ENCODE measurements around the gene C1orf35. TPM values are rescaled to one million over a fixed set of nuclear protein-coding genes. Genes with fewer than 3 reads are reported as not detected.
A peak's percentile ranks its signal among the peaks of the same experiment; 100 is the strongest.

The C1orf35 gene
- total RNA-seq, 1 donor = 5.4 TPM

DNA sequence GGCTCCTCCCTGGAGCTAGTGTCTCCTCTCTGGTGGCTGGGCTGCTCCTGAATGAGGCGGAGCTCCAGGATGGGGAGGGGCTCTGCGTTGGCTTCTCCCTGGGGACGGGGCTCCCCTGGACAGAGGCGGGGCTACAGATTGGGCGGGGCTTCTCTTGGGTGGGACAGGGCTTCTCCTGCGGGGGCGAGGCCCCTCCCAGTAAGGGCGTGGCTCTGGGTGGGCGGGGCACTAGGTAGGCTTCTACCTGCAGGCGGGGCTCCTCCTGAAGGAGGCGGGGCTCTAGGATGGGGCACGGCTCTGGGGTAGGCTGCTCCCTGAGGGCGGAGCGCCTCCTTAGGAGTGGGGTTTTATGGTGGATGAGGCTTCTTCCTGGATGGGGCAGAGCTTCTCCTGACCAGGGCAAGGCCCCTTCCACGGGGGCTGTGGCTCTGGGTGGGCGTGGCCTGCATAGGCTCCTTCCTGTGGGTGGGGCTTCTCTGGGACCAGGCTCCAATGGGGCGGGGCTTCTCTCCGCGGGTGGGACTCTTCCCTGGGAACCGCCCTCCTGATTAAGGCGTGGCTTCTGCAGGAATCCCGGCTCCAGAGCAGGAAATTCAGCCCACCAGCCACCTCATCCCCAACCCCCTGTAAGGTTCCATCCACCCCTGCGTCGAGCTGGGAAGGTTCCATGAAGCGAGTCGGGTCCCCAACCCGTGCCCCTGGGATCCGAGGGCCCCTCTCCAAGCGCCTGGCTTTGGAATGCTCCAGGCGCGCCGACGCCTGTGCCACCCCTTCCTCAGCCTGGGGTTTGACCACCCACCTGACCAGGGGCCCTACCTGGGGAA lies 43.3 kb downstream of the C1orf35 start:
- DNase-seq (ENCODE audit: insufficient read length, low spot score, missing footprints) = peak; percentile 82
- TF ChIP-seq CTCF (IDR thresholded peaks at IDR 0.05; ENCODE audit: extremely low read depth, low read depth, low read length) = no peak
- peaks cover 56% of the 10 kb centered on the region for H3K27me3 ChIP-seq (ENCODE audit: insufficient read depth, low read length)
- no peaks in the 10 kb centered on the region for H3K79me2 ChIP-seq (ENCODE audit: insufficient read depth, low read length)
- H2AFZ ChIP-seq (ENCODE audit: low read length) = no peak overlapping the region
- no peak overlapping the region for H3K4me3 ChIP-seq (ENCODE audit: insufficient read depth, low read length)
- no peaks in the 10 kb centered on the region for H3K9me3 ChIP-seq (ENCODE audit: low read depth, low read length)
- no peak overlapping the region for H3K4me2 ChIP-seq (ENCODE audit: insufficient read depth, low read length)
- H3K4me1 ChIP-seq (ENCODE audit: insufficient read depth, low read length) = no peaks in the 10 kb centered on the region
- H3K36me3 ChIP-seq (ENCODE audit: insufficient read depth, low read length) = no peaks in the 10 kb centered on the region
- H4K20me1 ChIP-seq (ENCODE audit: insufficient read depth, low read length) = no peaks in the 10 kb centered on the region
- no peak overlapping the region for H3K27ac ChIP-seq (ENCODE audit: low read depth, low read length)

DNA sequence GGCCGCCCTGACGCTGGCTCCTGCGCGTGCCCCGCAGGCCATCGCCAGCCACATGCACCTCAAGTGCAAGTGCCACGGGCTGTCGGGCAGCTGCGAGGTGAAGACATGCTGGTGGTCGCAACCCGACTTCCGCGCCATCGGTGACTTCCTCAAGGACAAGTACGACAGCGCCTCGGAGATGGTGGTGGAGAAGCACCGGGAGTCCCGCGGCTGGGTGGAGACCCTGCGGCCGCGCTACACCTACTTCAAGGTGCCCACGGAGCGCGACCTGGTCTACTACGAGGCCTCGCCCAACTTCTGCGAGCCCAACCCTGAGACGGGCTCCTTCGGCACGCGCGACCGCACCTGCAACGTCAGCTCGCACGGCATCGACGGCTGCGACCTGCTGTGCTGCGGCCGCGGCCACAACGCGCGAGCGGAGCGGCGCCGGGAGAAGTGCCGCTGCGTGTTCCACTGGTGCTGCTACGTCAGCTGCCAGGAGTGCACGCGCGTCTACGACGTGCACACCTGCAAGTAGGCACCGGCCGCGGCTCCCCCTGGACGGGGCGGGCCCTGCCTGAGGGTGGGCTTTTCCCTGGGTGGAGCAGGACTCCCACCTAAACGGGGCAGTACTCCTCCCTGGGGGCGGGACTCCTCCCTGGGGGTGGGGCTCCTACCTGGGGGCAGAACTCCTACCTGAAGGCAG lies 44.0 kb downstream of the C1orf35 start:
- Histone ChIP-seq H2AFZ (ENCODE audit: low read length) (no peak overlapping the region), H3K4me2 (ENCODE audit: insufficient read depth, low read length) (no peak overlapping the region), H4K20me1 (ENCODE audit: insufficient read depth, low read length) (no peaks in the 10 kb centered on the region), H3K9me3 (ENCODE audit: low read depth, low read length) (no peaks in the 10 kb centered on the region), H3K4me1 (ENCODE audit: insufficient read depth, low read length) (no peaks in the 10 kb centered on the region), H3K36me3 (ENCODE audit: insufficient read depth, low read length) (no peaks in the 10 kb centered on the region), H3K27me3 (ENCODE audit: insufficient read depth, low read length) (peaks cover 56% of the 10 kb centered on the region), H3K79me2 (ENCODE audit: insufficient read depth, low read length) (no peaks in the 10 kb centered on the region), H3K4me3 (ENCODE audit: insufficient read depth, low read length) (no peak overlapping the region), H3K27ac (ENCODE audit: low read depth, low read length) (no peak overlapping the region)
- no peak for TF ChIP-seq CTCF (IDR thresholded peaks at IDR 0.05; ENCODE audit: extremely low read depth, low read depth, low read length)
- DNase-seq (ENCODE audit: insufficient read length, low spot score, missing footprints) = peak; percentile 51

DNA sequence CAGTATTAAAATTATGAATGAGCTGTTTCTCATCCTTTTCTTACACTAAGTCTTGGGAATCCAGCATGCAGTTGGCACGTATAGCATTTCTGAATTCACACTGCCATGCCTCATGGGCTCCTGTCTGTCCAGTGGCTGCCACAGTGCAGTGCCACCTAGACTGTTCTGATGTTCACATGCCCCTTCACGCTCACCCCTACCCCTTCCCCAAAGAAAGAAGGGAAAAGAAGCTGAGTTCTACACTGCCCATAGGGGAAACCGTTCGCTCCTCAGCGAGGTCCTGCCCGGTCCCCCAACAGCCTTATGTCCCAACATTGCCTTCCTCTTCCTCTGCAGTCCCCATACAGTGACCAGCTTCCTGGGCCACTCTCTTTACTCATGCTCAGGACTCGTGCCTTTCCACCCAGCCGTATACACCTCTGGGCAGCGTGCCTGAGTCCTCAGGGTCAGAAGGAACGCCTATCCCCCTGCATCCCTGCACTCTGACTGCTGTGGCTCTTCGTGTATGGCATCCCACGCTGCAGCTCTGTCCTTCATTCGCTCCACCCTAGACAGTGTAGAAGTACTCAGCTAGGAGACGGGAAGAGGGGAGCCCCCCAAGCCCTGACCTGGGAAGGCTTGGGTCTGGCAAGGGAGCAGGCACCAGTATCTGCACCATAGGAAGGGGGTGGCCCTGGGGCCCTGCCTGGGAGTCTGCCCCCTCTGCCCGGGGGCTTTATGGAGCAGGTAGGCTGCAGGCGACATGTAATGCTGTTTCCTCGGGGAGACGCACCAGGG lies 44.8 kb downstream of the C1orf35 start:
- no peaks in the 10 kb centered on the region for H3K4me1 ChIP-seq (ENCODE audit: insufficient read depth, low read length)
- no peak overlapping the region for H2AFZ ChIP-seq (ENCODE audit: low read length)
- H3K36me3 ChIP-seq (ENCODE audit: insufficient read depth, low read length) = no peaks in the 10 kb centered on the region
- no peak overlapping the region for H3K4me3 ChIP-seq (ENCODE audit: insufficient read depth, low read length)
- H4K20me1 ChIP-seq (ENCODE audit: insufficient read depth, low read length) = no peaks in the 10 kb centered on the region
- no peak overlapping the region for H3K4me2 ChIP-seq (ENCODE audit: insufficient read depth, low read length)
- TF ChIP-seq CTCF (IDR thresholded peaks at IDR 0.05; ENCODE audit: extremely low read depth, low read depth, low read length) = no peak
- peaks cover 56% of the 10 kb centered on the region for H3K27me3 ChIP-seq (ENCODE audit: insufficient read depth, low read length)
- DNase-seq (ENCODE audit: insufficient read length, low spot score, missing footprints) = peak; percentile 37
- no peaks in the 10 kb centered on the region for H3K79me2 ChIP-seq (ENCODE audit: insufficient read depth, low read length)
- no peak overlapping the region for H3K27ac ChIP-seq (ENCODE audit: low read depth, low read length)
- no peaks in the 10 kb centered on the region for H3K9me3 ChIP-seq (ENCODE audit: low read depth, low read length)

Small RNAs within 50 kb of the gene (small RNA-seq; reads per million reads assigned to genes)
- not detected for gene AL359510.1

Other genes with a start within 250 kb of the C1orf35 start
- 0.36 and 0.88 TPM in 2 replicates for gene WNT9A, start 155.4 kb downstream of the C1orf35 start, total RNA-seq
- not detected in 2 replicates for gene WNT3A, start 96.3 kb downstream of the C1orf35 start, total RNA-seq
- gene ARF1, start 20.6 kb downstream of the C1orf35 start, total RNA-seq = 231 and 248 TPM in 2 replicates
- 34.5 and 51.4 TPM in 2 replicates for gene MRPL55, start 6.0 kb upstream of the C1orf35 start, total RNA-seq
- 253 and 278 TPM in 2 replicates for gene GUK1, start 37.0 kb upstream of the C1orf35 start, total RNA-seq
- gene GJC2, start 46.6 kb upstream of the C1orf35 start, total RNA-seq = 0.88 and 1.4 TPM in 2 replicates
- gene IBA57, start 62.5 kb upstream of the C1orf35 start, total RNA-seq = 4.4 and 4.7 TPM in 2 replicates
- 2.9 and 3.2 TPM in 2 replicates for gene OBSCN, start 104.7 kb upstream of the C1orf35 start, total RNA-seq

Data from osteoblast (primary cell).